Thyroid gland (tissue), 4 donors: Measurements from ENCODE around the gene CD276.

Experiments
- POLR2A ChIP-seq, 2 donors: fragments of 450-650 bp; IDR thresholded peaks; one replicate each; pipeline ENCODE4 v1.6.1; 2017; ENCODE audit warnings: antibody characterized with exemption in 2 of 2, mild to moderate bottlenecking in 2 of 2, moderate library complexity in 1 of 2
- TF ChIP-seq, protein P1 (sequence below), 6 experiments: fragments of 200-600 bp in 3 of 6; fragments of 450-650 bp in 3 of 6; sonication (generic) in 3 of 6; IDR thresholded peaks; one replicate each; pipeline ENCODE4 v1.5.1; 2016 to 2019; ENCODE audit warnings: antibody characterized with exemption in 6 of 6, mild to moderate bottlenecking in 2 of 6, inconsistent platforms in 1 of 6, moderate library complexity in 1 of 6

DNA sequence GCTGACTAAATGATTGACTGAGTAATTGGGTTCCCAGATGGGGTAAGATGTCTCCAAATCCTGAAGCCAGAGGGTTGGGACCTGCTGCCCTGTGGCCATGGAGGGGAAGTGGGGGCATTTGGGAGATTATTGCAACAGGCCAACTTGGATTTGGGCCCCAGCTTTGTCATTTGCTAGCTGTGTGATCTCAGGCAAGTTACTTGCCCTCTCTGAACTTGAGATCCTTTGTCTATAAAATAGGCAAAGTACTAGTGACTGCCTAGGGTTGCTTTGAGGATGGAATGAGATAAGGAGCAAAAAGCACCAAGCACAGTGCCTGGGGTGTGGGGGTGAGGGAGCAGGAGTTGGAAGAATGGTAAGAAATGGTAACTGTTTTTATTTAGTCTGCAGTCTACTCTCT, 73.4 kb downstream of the CD276 start:
- TF ChIP-seq, protein P1, sequence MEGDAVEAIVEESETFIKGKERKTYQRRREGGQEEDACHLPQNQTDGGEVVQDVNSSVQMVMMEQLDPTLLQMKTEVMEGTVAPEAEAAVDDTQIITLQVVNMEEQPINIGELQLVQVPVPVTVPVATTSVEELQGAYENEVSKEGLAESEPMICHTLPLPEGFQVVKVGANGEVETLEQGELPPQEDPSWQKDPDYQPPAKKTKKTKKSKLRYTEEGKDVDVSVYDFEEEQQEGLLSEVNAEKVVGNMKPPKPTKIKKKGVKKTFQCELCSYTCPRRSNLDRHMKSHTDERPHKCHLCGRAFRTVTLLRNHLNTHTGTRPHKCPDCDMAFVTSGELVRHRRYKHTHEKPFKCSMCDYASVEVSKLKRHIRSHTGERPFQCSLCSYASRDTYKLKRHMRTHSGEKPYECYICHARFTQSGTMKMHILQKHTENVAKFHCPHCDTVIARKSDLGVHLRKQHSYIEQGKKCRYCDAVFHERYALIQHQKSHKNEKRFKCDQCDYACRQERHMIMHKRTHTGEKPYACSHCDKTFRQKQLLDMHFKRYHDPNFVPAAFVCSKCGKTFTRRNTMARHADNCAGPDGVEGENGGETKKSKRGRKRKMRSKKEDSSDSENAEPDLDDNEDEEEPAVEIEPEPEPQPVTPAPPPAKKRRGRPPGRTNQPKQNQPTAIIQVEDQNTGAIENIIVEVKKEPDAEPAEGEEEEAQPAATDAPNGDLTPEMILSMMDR (IDR thresholded peaks at IDR 0.05), result no peak
- TF ChIP-seq POLR2A (IDR thresholded peaks at IDR 0.05), result no peak
